ENCODE measurements around the gene HTR3B.

GRCh38 chr11:113977701-113978100 lies 73.1 kb downstream of the HTR3B start:
- TF ChIP-seq CTCF (IDR thresholded peaks at IDR 0.05; ENCODE audit: poor library complexity) (no peak), EZH2phosphoT487 (IDR thresholded peaks at IDR 0.05; ENCODE audit: low read depth, severe bottlenecking, unreplicated experiment) (no peak)

Measured in hepatocyte (in vitro differentiated cells).